ENCODE data around the gene SMIM1.

SMIM1 gene

GRCh38 chr1:3732434-3733093 lies 40.0 kb upstream of the SMIM1 start:
- no peak overlapping the region for H3K9ac ChIP-seq (ENCODE audit: low read depth, low read length)

DNA sequence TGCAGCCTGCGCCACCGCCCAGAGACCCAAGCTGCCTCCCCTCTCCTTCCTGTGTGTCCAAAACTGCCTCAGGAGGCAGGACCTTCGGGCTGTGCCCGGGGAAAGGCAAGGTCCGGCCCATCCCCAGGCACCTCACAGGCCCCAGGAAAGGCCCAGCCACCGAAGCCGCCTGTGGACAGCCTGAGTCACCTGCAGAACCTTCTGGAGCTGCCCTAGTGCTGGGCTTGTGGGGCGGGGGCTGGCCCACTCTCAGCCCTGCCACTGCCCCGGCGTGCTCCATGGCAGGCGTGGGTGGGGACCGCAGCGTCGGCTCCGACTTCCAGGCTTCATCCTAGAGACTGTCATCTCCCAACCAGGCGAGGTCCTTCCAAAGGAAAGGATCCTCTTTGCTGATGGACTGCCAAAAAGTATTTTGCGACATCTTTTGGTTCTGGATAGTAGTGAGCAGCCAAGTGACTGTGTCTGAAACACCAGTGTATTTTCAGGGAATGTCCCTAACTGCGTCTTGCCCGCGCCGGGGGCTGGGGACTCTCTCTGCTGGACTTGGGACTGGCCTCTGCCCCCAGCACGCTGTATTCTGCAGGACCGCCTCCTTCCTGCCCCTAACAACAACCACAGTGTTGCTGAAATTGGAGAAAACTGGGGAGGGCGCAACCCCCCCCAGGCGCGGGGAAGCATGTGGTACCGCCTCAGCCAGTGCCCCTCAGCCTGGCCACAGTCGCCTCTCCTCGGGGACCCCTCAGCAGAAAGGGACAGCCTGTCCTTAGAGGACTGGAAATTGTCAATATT lies 39.3 kb upstream of the SMIM1 start:
- H3K27me3 ChIP-seq (ENCODE audit: control insufficient read depth, insufficient read depth, low read length): peaks cover 35% of the 10 kb centered on the region
- peaks cover 18% of the 10 kb centered on the region for H3K4me1 ChIP-seq (ENCODE audit: control insufficient read depth, insufficient read depth, low read length)
- no peak overlapping the region for H3K4me3 ChIP-seq (ENCODE audit: low read length)
- H3K36me3 ChIP-seq (ENCODE audit: insufficient read depth, low read length): peaks cover 13% of the 10 kb centered on the region
- no peak overlapping the region for H3K9ac ChIP-seq (ENCODE audit: low read depth, low read length)
- H3K9me3 ChIP-seq (replicated peaks; ENCODE audit: low read length): no peaks in the 10 kb centered on the region
- no peak overlapping the region for H3K4me2 ChIP-seq (ENCODE audit: low read length)

More at GRCh38 chr1:3732434-3733093, 40.0 kb upstream of the SMIM1 start:
- H3K27me3 ChIP-seq (ENCODE audit: control insufficient read depth, insufficient read depth, low read length): peaks cover 35% of the 10 kb centered on the region
- no peak overlapping the region for H3K4me3 ChIP-seq (ENCODE audit: low read length)
- peaks cover 11% of the 10 kb centered on the region for H3K36me3 ChIP-seq (ENCODE audit: insufficient read depth, low read length)
- no peaks in the 10 kb centered on the region for H3K9me3 ChIP-seq (replicated peaks; ENCODE audit: low read length)
- no peak overlapping the region for H3K4me2 ChIP-seq (ENCODE audit: low read length)
- peaks cover 18% of the 10 kb centered on the region for H3K4me1 ChIP-seq (ENCODE audit: control insufficient read depth, insufficient read depth, low read length)

GRCh38 chr1:3733883-3734589 lies 38.5 kb upstream of the SMIM1 start:
- Histone ChIP-seq H3K4me3 (ENCODE audit: low read length) (no peak overlapping the region), H3K9ac (ENCODE audit: low read depth, low read length) (no peak overlapping the region), H3K4me2 (ENCODE audit: low read length) (no peak overlapping the region), H3K9me3 (replicated peaks; ENCODE audit: low read length) (no peaks in the 10 kb centered on the region), H3K27me3 (ENCODE audit: control insufficient read depth, insufficient read depth, low read length) (peaks cover 31% of the 10 kb centered on the region), H3K36me3 (ENCODE audit: insufficient read depth, low read length) (peaks cover 20% of the 10 kb centered on the region), H3K4me1 (ENCODE audit: control insufficient read depth, insufficient read depth, low read length) (peaks cover 18% of the 10 kb centered on the region)

DNA sequence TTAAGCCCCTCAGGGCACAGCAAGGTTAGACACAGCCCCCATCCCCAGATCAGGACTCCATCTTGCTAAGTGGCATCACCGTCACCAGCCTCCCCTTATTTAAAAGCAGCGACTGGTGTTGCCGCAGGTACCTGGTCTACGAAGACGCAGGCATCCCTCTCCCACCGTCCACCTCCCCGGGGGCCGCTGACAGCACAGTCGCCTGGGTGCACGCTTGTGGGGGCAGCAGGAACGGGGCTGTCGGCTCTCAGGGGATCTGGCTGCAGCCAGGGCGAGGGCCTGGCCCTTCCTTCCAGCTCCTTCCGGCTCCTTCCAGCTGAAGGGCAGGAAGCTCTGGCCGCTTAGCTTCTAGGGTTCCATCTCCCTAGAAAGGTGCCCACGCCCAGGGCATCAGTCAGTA lies 37.9 kb upstream of the SMIM1 start:
- H3K4me3 ChIP-seq (ENCODE audit: low read length): no peak overlapping the region
- no peak overlapping the region for H3K4me2 ChIP-seq (ENCODE audit: low read length)
- no peak overlapping the region for H3K9ac ChIP-seq (ENCODE audit: low read depth, low read length)
- H3K27me3 ChIP-seq (ENCODE audit: control insufficient read depth, insufficient read depth, low read length): peaks cover 26% of the 10 kb centered on the region
- H3K4me1 ChIP-seq (ENCODE audit: control insufficient read depth, insufficient read depth, low read length): peaks cover 18% of the 10 kb centered on the region
- H3K9me3 ChIP-seq (replicated peaks; ENCODE audit: low read length): no peaks in the 10 kb centered on the region
- peaks cover 23% of the 10 kb centered on the region for H3K36me3 ChIP-seq (ENCODE audit: insufficient read depth, low read length)

GRCh38 chr1:3735027-3735681 lies 37.4 kb upstream of the SMIM1 start:
- Histone ChIP-seq H3K36me3 (ENCODE audit: insufficient read depth, low read length) (peaks cover 27% of the 10 kb centered on the region), H3K27me3 (ENCODE audit: control insufficient read depth, insufficient read depth, low read length) (peaks cover 21% of the 10 kb centered on the region), H3K4me1 (ENCODE audit: control insufficient read depth, insufficient read depth, low read length) (peaks cover 18% of the 10 kb centered on the region), H3K4me2 (ENCODE audit: low read length) (no peak overlapping the region), H3K9ac (ENCODE audit: low read depth, low read length) (peak overlapping the region; percentile 69), H3K4me3 (ENCODE audit: low read length) (no peak overlapping the region), H3K9me3 (replicated peaks; ENCODE audit: low read length) (no peaks in the 10 kb centered on the region)

DNA sequence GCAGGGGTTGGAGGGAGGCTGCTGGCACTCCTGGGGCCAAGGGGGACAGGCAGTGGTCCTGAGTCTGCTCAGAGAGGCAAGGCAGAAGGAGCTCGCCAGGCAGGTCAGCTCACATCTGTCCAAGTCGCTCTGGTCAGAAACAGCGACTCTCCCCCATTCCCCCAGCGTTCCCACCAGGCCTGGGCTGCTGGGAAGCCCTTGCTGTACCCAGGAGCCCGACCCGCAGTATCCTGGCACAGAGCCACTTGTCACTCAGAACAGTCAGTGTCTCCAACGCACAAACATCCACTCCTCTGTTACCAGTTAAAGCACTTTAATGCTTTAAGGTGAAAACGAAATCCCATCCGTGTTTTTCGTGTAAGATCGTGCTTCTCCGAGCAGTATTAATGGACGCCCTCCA lies 36.9 kb upstream of the SMIM1 start:
- Histone ChIP-seq H3K9me3 (replicated peaks; ENCODE audit: low read length) (no peaks in the 10 kb centered on the region), H3K4me2 (ENCODE audit: low read length) (peak overlapping the region; percentile 53), H3K9ac (ENCODE audit: low read depth, low read length) (peak overlapping the region; percentile 69), H3K27me3 (ENCODE audit: control insufficient read depth, insufficient read depth, low read length) (peaks cover 16% of the 10 kb centered on the region), H3K36me3 (ENCODE audit: insufficient read depth, low read length) (peaks cover 27% of the 10 kb centered on the region), H3K4me1 (ENCODE audit: control insufficient read depth, insufficient read depth, low read length) (peaks cover 18% of the 10 kb centered on the region), H3K4me3 (ENCODE audit: low read length) (no peak overlapping the region)

DNA sequence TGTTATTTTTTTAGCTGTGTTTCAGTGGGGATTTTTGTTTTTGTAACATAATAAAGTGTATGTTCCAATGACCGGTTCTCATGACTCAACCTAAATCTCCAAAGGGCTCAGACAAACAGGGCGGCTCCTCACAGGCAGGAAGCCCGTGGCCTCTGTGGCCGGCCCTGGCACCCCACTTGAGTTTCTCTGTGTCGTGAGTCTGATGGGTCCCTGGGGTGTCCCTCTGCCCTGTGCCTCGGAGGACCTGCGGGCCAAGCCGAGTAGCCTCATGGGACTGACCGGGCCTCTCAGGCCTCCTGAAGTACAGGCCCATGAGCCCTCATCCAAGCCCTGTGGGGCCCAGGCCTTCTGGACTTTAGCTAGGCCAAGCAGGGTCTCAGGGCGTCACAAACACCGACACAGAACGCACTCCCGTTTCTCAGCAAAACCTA lies 36.4 kb upstream of the SMIM1 start:
- H3K9me3 ChIP-seq (replicated peaks; ENCODE audit: low read length): no peaks in the 10 kb centered on the region
- peak overlapping the region; percentile 53 for H3K4me2 ChIP-seq (ENCODE audit: low read length)
- H3K36me3 ChIP-seq (ENCODE audit: insufficient read depth, low read length): peaks cover 27% of the 10 kb centered on the region
- no peak overlapping the region for H3K4me3 ChIP-seq (ENCODE audit: low read length)
- peak overlapping the region; percentile 69 for H3K9ac ChIP-seq (ENCODE audit: low read depth, low read length)
- H3K4me1 ChIP-seq (ENCODE audit: control insufficient read depth, insufficient read depth, low read length): peaks cover 18% of the 10 kb centered on the region
- H3K27me3 ChIP-seq (ENCODE audit: control insufficient read depth, insufficient read depth, low read length): peaks cover 13% of the 10 kb centered on the region

DNA sequence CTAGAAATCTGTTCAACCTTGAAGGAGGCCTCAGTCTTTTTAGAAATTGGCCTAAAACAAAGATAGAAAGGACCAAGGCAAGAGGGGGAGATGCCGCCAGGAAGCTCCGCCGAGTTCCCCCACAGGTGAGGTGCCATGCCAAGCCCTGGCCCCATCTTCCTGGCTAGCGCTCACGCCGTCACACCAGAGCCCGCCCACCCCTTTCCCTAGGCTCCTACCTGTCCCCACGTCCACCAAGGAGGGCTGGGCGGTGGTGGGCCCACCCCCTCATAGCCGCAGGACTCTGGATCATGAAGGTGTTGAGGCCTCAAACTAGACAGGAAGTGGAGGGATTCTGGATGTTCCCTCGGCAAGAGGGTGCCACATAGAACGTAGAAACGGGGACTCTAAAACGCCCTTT lies 35.8 kb upstream of the SMIM1 start:
- Histone ChIP-seq H3K4me1 (ENCODE audit: control insufficient read depth, insufficient read depth, low read length) (peaks cover 18% of the 10 kb centered on the region), H3K27me3 (ENCODE audit: control insufficient read depth, insufficient read depth, low read length) (peaks cover 8% of the 10 kb centered on the region), H3K9me3 (replicated peaks; ENCODE audit: low read length) (no peaks in the 10 kb centered on the region), H3K4me2 (ENCODE audit: low read length) (no peak overlapping the region), H3K36me3 (ENCODE audit: insufficient read depth, low read length) (peaks cover 27% of the 10 kb centered on the region), H3K9ac (ENCODE audit: low read depth, low read length) (peak overlapping the region; percentile 69), H3K4me3 (ENCODE audit: low read length) (no peak overlapping the region)

DNA sequence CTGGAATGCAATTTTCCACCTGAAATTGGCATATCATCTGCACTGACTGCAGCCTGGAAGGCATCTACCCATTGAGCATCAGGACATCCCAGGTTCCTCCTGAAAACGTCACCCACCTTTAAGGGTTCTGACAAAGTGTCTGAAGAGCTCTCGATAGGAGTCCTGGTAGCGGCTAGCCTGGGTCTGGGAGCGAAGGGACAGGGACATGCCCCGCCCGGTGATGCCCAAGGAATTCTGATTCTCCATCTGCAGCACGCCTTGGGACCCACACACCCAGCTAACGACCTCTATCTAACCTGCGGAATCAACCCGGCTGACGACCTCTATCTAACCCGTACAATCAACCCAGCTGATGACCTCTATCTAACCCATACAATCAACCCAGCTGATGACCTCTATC lies 33.6 kb upstream of the SMIM1 start:
- H3K27me3 ChIP-seq (ENCODE audit: control insufficient read depth, insufficient read depth, low read length): no peaks in the 10 kb centered on the region
- H3K4me3 ChIP-seq (ENCODE audit: low read length): no peak overlapping the region
- peaks cover 37% of the 10 kb centered on the region for H3K36me3 ChIP-seq (ENCODE audit: insufficient read depth, low read length)
- H3K4me1 ChIP-seq (ENCODE audit: control insufficient read depth, insufficient read depth, low read length): peaks cover 18% of the 10 kb centered on the region
- H3K9me3 ChIP-seq (replicated peaks; ENCODE audit: low read length): no peaks in the 10 kb centered on the region
- no peak overlapping the region for H3K9ac ChIP-seq (ENCODE audit: low read depth, low read length)
- H3K4me2 ChIP-seq (ENCODE audit: low read length): no peak overlapping the region

- Histone ChIP-seq H3K4me2 (ENCODE audit: low read length) (no peak overlapping the region), H3K4me3 (ENCODE audit: low read length) (no peak overlapping the region), H3K4me1 (ENCODE audit: control insufficient read depth, insufficient read depth, low read length) (peaks cover 18% of the 10 kb centered on the region), H3K9me3 (replicated peaks; ENCODE audit: low read length) (no peaks in the 10 kb centered on the region), H3K9ac (ENCODE audit: low read depth, low read length) (no peak overlapping the region), H3K27me3 (ENCODE audit: control insufficient read depth, insufficient read depth, low read length) (no peaks in the 10 kb centered on the region), H3K36me3 (ENCODE audit: insufficient read depth, low read length) (peaks cover 34% of the 10 kb centered on the region)
These were observed 32.5 kb upstream of the SMIM1 start for GRCh38 chr1:3740042-3740441.

- Histone ChIP-seq H3K4me2 (ENCODE audit: low read length) (no peak overlapping the region), H3K9me3 (replicated peaks; ENCODE audit: low read length) (no peaks in the 10 kb centered on the region), H3K27me3 (ENCODE audit: control insufficient read depth, insufficient read depth, low read length) (no peaks in the 10 kb centered on the region), H3K9ac (ENCODE audit: low read depth, low read length) (no peak overlapping the region), H3K4me1 (ENCODE audit: control insufficient read depth, insufficient read depth, low read length) (peaks cover 11% of the 10 kb centered on the region), H3K4me3 (ENCODE audit: low read length) (no peak overlapping the region), H3K36me3 (ENCODE audit: insufficient read depth, low read length) (peaks cover 34% of the 10 kb centered on the region)
These were observed 31.8 kb upstream of the SMIM1 start for GRCh38 chr1:3740752-3741151.

Measured in skeletal muscle satellite cell (primary cell).